ENCODE results near the gene RHCE. TPM values are rescaled to one million over a fixed set of nuclear protein-coding genes. Genes with fewer than 3 reads are reported as not detected.
A peak's percentile ranks its signal among the peaks of the same experiment; 100 is the strongest.
"Not testable (repeated sequence)": the region's sequence is repeated elsewhere in the genome, so short reads cannot be mapped to it uniquely, and the experiment has no call there.

The RHCE gene
- total RNA-seq, 2 experiments from 2014 or later, result 0.17 TPM; not detected in 1

DNA sequence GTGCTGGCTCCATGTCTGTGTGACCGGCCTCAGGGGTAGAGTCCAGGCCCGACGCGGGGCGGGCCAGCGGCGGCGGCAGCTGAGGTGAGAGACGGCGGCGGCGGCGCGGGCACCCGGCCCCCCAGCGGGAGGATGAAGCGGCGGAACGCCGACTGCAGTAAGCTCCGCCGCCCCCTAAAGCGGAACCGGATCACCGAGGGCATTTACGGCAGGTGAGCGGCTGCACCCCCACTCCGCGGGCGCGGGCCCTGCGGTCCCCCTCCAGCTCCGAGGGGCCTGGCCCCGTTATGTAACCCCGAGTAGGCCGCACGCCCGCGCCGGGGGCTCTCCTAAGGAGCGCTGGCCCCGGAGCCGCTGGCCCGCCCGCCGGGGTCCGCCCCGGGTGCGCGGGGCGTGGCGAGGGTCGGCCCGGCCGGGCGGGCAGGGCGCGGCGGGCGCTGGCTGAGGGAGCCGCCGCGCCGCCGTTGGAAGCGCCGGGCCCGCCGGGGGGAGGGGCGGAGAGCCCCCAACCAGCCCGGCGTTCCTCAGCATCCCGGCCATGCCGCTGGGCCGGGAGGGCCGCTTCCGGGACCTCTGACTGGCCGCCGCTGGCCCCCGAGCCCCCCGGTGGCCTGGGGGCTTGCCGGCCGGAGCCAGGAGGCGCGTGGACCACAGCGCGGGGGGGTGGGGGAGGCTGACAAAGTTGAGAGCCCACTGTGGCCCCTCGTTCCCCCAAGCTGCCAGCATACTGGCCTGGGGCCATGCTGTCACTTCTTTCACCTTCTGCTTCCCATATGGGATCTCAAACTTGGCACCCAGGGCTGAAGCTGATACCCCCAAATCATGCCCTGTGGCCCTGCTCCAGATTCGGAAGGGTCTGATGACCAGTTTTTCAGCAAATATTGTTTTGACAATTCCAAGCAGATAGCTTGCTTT lies 10.6 kb upstream of the RHCE start:
- DNase-seq, result peak; percentile 72
- H3K27ac Mint-ChIP-seq, result peak overlapping the region; percentile 79
- H3K4me3 Mint-ChIP-seq, result peak overlapping the region; percentile 95
- H3K27me3 Mint-ChIP-seq, result no peaks in the 10 kb centered on the region
- no peaks in the 10 kb centered on the region for H3K9me3 Mint-ChIP-seq
- peaks cover 57% of the 10 kb centered on the region for H3K4me1 Mint-ChIP-seq
- peaks cover 4% of the 10 kb centered on the region for H3K36me3 Mint-ChIP-seq (ENCODE audit: low read depth)
- CTCF ChIA-PET, result interaction anchor here (0.6 to 2.7 kb wide), 7 partner anchors 11 to 1758 kb away, joined by 3 to 8 read pairs (median 4); no protein-coding TSS in a partner anchor
- POLR2A ChIA-PET, result no interaction called here

DNA sequence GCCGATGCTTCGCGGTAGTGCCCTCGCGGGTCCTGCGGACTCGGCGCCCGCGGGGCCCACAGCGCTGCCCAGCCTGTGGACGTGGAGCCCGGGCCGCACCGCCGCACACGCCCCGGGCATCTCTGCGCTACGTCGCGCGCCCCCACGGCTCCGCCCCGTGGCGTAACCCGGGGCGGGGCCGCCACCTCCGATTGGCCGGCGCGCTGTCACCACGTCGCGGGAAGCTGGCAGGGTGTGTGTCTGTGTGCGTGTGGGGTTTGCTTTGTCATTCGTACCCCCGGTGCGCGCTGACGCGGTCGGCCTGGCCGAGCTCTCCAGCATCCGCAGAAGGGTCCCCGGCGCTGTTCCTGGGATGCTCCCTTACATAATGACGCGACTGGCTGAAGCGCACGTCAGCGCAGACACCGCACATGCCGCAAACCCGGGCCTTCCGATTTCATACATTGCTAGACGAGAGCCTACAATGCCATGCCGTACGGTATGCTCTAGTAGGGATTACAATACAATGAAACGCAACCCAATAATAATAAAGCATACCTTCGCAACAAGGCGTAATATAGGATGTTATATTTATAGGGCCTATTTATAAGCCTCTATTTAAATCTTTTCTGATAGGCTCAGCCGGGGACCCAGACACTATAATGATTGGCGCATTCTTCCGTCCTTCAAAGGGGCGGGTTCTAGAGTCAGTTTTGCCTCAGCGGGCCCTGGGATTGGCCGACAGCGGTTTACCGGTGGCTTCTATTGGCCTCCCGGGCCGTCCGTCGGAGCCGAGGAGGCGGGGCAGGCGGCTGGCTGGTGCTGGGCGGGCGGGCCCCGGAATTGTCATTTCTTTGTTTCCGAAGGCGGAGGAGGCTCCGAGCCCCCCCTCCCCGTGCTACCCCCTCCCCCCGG lies 9.7 kb upstream of the RHCE start, which contains the start of gene MACO1:
Gene MACO1 (plus strand): TSS at position 825 of the 894 bp plus-strand sequence. CDS start 202 bp downstream, outside the sequence.
- Mint-ChIP-seq H3K36me3 (ENCODE audit: low read depth) (peaks cover 4% of the 10 kb centered on the region), H3K4me1 (peaks cover 48% of the 10 kb centered on the region)

DNA sequence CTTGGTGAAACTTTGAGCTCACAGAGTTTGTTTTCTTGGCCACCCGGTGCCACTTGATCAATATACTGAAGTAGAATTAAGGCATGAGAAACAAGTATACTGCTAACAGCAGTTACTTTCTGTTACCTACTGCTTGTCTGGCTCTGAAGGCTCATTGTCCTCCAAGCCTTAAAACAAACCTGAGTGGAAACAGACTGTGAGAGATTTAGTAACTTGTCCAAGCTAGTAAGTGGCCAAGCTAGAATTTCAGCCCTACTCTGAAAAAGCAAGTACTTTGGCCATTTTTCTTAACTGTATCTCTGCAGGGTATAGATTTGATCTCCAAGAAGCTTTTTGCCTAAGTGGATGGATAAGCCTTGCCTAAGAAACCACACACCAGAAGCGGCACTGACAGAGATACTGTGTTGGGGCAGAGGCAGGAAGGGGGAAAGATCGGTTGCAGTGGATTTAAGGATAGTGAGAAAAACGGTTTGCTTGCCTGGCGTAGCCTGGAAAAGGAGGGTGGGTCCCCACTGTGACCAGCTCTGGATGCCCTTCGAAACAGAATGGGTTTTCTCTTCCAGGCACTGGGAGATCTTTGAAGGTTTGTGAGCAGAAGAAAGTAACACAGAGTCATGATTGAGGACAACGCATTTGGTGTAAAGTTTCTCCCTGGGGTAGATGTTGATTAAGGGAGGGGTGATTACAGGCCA lies 8.0 kb upstream of the RHCE start:
- Mint-ChIP-seq H3K36me3 (ENCODE audit: low read depth) (peaks cover 4% of the 10 kb centered on the region), H3K27me3 (no peaks in the 10 kb centered on the region), H3K4me1 (peaks cover 31% of the 10 kb centered on the region), H3K9me3 (no peaks in the 10 kb centered on the region), H3K4me3 (peak overlapping the region; percentile 40), H3K27ac (no peak overlapping the region)
- ChIA-PET CTCF (interaction anchor here (0.9 to 1.6 kb wide), 3 partner anchors 9 to 137 kb away, joined by 3 to 5 read pairs (median 3); no protein-coding TSS in a partner anchor), POLR2A (interaction anchor here (0.6 kb wide), 1 partner anchor 181 kb away, joined by 3 read pairs; no protein-coding TSS in a partner anchor)
- no peak for DNase-seq

More for the DNA sequence above, 9.7 kb upstream of the RHCE start, which contains the start of gene MACO1:
- CTCF ChIA-PET, result interaction anchor here (1.0 to 2.7 kb wide), 3 partner anchors 13 to 56 kb away, joined by 3 to 8 read pairs (median 3); no protein-coding TSS in a partner anchor
- Mint-ChIP-seq H3K27ac (peak within 1 kb of the TSS; percentile 99), H3K27me3 (no peaks in the 10 kb centered on the region), H3K9me3 (no peaks in the 10 kb centered on the region), H3K4me3 (peak within 1 kb of the TSS; percentile 95)
- POLR2A ChIA-PET, result interaction anchor here (0.7 kb wide), 1 partner anchor 395 kb away, joined by 3 read pairs; no protein-coding TSS in a partner anchor
- DNase-seq, result peak; percentile 97

DNA sequence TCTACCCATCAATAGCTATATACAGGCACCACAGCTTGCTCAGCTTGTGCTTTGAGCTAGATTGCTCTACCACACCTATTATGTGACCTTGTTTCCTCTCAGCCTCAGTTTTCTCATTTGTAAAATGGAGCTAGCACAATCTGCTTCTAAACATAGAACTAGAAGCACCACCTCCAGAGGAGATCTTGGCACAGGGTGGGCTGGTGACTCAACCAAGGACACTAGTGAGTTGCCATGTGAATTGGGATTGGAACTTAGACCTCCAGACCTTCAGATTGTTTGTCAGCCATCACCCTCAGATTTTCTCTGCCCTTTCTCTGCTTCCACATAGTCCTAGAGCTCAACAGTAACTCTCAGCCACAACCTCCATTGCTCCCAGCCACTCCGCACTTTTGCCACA lies 7.1 kb upstream of the RHCE start:
- Mint-ChIP-seq H3K4me3 (no peak overlapping the region), H3K9me3 (no peaks in the 10 kb centered on the region), H3K27ac (no peak overlapping the region), H3K27me3 (peaks cover 6% of the 10 kb centered on the region), H3K4me1 (peaks cover 22% of the 10 kb centered on the region), H3K36me3 (ENCODE audit: low read depth) (peaks cover 4% of the 10 kb centered on the region)
- no peak for DNase-seq
- POLR2A ChIA-PET, result interaction anchor here (0.6 kb wide), 1 partner anchor 182 kb away, joined by 3 read pairs; no protein-coding TSS in a partner anchor
- CTCF ChIA-PET, result interaction anchor here (1.2 to 1.6 kb wide), 3 partner anchors 10 to 137 kb away, joined by 3 to 5 read pairs (median 4); no protein-coding TSS in a partner anchor

DNA sequence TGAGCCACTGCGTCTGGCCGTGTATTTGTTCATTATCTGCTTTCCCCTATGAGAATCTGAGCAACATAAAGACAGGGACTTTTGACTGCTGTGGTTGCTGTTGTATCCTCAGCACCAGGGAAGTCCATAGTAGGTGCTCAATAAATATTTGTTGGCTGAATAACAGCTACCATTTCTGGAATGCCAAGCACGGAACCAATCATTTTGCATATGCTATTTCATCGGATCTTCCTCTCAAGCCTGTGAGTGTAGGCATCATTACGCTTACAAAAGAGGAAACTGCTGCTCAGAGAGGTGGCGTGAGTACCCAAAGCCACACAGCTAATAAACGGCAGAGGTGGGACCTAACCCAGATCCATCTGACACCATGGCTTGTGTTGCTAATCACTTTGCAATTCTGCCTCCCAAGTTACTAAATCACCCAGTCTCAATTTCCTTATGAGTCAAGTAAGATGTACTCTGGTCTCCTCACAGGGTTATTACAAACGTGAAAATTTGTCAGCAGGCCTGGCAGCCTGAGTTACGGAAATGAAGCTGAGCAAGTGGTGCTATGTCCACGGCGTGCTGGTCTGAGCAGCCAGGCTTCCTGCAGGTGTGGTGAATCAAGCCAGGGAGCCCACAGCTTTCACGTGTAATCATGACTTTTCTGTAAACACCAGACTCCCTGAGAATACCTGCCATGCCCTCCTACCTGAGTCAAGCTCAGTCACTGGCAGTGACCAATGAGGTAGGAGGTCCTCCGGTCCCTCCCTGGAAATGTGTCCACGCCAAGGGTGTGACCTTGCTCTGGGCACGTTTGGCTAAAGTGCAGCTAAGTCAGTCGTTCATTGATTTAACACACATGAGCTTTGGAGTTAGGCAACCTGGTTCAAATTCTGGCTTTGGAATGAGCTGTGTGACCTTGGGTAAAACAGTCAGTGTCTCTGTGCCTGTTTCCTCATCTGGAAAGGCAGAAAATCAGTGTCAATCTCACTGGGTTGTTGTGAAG lies 4.8 kb upstream of the RHCE start:
- Mint-ChIP-seq H3K27ac (no peak overlapping the region), H3K36me3 (ENCODE audit: low read depth) (no peaks in the 10 kb centered on the region), H3K4me3 (no peak overlapping the region), H3K27me3 (peaks cover 13% of the 10 kb centered on the region), H3K4me1 (peaks cover 13% of the 10 kb centered on the region), H3K9me3 (no peaks in the 10 kb centered on the region)
- DNase-seq, result no peak
- POLR2A ChIA-PET, result no interaction called here
- CTCF ChIA-PET, result interaction anchor here (0.9 kb wide), 1 partner anchor 95 kb away, joined by 3 read pairs; no protein-coding TSS in a partner anchor

DNA sequence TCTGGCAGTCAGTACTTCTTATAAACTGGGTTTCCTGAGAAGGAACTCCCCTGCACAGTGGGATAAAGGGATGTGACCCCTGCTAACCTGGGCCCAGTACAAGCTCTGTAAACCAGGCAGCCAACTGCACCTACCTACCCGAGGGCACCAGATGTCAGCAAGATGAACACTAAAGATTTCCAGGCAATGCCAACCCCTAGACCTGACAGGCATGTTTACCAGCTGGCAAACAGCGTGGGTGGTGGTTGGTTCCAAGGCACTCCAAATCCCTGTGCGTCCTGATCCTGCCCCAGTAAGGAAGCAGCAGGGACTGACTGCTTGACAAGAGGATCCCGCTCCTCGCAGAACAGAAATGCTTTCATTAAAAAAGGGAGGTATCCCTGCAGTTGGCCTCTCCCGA lies 2.6 kb upstream of the RHCE start:
- DNase-seq, CTCF ChIA-PET: not testable (repeated sequence)

DNA sequence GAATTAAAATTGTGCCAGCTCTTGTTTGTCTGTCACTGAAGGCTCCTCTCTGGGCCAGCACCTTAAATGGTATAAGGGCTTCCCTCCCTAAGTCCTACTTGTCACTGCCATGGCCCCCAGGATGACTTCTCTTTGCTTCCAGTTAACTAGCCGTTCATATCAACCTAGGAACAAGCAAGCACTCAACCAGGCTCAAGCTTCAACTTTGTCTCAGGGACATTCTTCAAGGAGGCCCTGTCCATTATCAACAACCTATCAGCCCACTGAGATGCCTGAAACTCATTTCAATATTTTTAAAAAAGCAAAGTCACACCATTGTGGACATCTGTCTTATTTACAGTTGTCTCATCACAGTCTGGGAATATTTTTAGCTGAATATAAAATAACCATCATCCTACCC lies 1.3 kb downstream of the RHCE start:
- H3K27ac Mint-ChIP-seq; H3K9me3 Mint-ChIP-seq; CTCF ChIA-PET; POLR2A ChIA-PET; H3K36me3 Mint-ChIP-seq (ENCODE audit: low read depth); H3K4me3 Mint-ChIP-seq; H3K4me1 Mint-ChIP-seq; DNase-seq: not testable (repeated sequence)
- H3K27me3 Mint-ChIP-seq, result peaks cover 15% of the 10 kb centered on the region

More for the DNA sequence above, 2.6 kb upstream of the RHCE start:
- peaks cover 13% of the 10 kb centered on the region for H3K27me3 Mint-ChIP-seq
- POLR2A ChIA-PET; H3K9me3 Mint-ChIP-seq; H3K4me1 Mint-ChIP-seq; H3K36me3 Mint-ChIP-seq (ENCODE audit: low read depth); H3K27ac Mint-ChIP-seq; H3K4me3 Mint-ChIP-seq: not testable (repeated sequence)

DNA sequence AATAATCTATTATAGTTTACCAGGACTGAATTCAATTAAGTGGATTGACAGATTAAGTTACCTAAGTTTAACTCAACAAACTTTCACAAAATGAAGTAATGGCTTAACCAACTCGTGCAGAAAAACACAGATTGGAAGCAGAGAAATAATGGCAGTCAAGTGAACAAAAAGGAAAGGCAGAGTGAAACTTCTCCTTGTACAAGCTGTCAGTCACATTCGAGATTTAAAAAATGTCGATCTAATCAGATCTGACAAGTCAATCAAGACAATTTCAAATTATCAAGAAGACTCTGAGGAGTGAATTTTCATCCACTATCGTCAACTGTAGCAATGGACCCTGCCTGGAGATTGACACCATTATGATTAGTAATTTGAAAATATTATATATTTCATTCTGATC lies 3.3 kb downstream of the RHCE start:
- CTCF ChIA-PET; H3K36me3 Mint-ChIP-seq (ENCODE audit: low read depth): not testable (repeated sequence)

DNA sequence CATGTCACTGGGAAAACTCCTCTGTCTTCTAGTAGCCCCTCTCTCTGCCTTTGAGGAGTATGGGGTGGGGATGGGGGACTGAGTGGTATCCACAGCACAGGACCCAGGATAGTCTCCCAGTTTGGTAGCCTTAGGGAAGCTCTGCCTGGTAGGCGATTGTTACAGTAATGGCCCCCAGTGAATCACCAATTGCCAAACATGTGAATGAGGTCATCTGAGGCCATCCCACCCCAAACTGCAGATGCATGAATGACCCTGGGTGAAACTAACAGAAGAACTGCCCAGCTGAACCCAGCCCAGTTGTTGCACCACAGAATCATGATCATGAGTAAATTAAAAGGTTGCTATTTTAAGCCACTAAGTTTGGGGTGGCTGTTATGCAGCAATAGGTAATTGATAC lies 6.0 kb downstream of the RHCE start:
- H3K27ac Mint-ChIP-seq; H3K27me3 Mint-ChIP-seq; CTCF ChIA-PET; POLR2A ChIA-PET; DNase-seq; H3K9me3 Mint-ChIP-seq; H3K36me3 Mint-ChIP-seq (ENCODE audit: low read depth); H3K4me1 Mint-ChIP-seq; H3K4me3 Mint-ChIP-seq: not testable (repeated sequence)

More for the DNA sequence above, 3.3 kb downstream of the RHCE start:
- POLR2A ChIA-PET, H3K27me3 Mint-ChIP-seq, H3K4me3 Mint-ChIP-seq, H3K4me1 Mint-ChIP-seq, H3K9me3 Mint-ChIP-seq, H3K27ac Mint-ChIP-seq, DNase-seq: not testable (repeated sequence)

DNA sequence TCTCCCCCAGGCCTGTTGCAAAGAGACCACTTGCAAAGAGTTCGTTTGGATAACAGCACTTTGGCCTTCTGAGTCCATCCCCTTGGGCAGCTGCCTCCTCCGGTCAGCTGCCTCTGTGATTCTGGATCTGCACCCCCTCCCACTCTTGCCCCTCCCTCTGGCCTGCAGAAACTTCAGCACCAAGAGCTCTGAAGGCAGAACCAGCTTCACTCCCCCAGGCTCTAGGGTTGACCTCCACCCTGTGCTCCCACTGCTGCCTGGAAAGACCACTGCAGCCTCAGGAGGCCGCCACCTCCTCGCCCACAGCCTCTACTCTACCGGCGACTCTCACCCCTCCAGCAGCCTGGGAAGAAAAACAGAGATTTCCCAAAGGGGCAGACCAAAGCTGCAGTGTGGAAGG lies 6.5 kb downstream of the RHCE start:
- DNase-seq; H3K4me3 Mint-ChIP-seq; H3K4me1 Mint-ChIP-seq; H3K9me3 Mint-ChIP-seq; H3K36me3 Mint-ChIP-seq (ENCODE audit: low read depth); CTCF ChIA-PET; H3K27ac Mint-ChIP-seq; H3K27me3 Mint-ChIP-seq; POLR2A ChIA-PET: not testable (repeated sequence)

DNA sequence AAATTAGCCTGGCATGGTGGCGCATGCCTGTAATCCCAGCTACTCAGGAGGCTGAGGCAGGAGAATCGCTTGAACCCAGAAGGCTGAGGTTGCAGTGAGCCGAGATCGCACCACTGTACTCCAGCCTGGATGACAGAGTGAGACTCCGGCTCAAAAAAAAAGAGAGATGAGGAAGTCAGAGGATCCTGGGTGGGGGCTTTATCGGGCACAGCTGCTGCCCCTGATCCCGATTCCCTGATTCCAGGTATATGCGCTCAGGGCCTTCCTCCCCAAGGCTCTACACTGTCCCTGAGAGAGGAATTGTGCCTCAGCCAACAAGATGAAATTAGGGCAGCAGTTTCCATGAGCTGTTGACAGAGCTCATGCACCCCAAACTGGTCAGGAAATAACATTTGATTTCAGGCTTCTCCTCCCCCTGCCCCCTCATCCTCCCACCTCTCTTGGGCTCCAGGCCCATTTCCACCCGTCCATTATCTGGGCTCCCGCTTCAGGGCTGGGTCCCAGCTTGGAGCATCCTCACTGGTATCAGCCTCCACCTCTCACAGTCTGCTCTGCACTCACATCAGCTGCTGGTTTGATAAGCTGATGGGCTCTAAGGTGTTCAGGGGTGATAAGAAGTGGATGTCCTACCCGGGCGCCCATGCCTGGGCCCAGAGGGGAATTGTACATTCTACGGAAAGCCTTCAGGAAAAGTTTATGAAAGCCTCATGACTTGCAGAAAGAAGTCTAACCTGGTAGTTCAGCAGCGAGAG lies 7.6 kb downstream of the RHCE start:
- H3K27ac Mint-ChIP-seq, H3K4me3 Mint-ChIP-seq, POLR2A ChIA-PET: not testable (repeated sequence)

More for the DNA sequence above, 7.6 kb downstream of the RHCE start:
- CTCF ChIA-PET, result interaction anchor here (0.6 kb wide), 1 partner anchor 348 kb away, joined by 5 read pairs; no protein-coding TSS in a partner anchor
- H3K4me1 Mint-ChIP-seq; H3K9me3 Mint-ChIP-seq; DNase-seq; H3K27me3 Mint-ChIP-seq; H3K36me3 Mint-ChIP-seq (ENCODE audit: low read depth): not testable (repeated sequence)
